Stimulated activated CD8-positive, alpha-beta memory T cell treated with anti-CD3 and anti-CD28 coated beads, Interleukin-4, amount 100 ng/mL, for 24 hours (primary cell): ENCODE measurements around the gene LSM14A.
A peak's percentile ranks its signal among the peaks of the same experiment; 100 is the strongest.
"Not testable (repeated sequence)": the region's sequence is repeated elsewhere in the genome, so short reads cannot be mapped to it uniquely, and the experiment has no call there.

Experiments
- DNase-seq: peaks from one replicate; pipeline ENCODE4 v3.0.0-alpha.2; 2020; ENCODE audit warnings: low read depth

Gene LSM14A

GRCh38 chr19:34230820-34231219 is 58.5 kb downstream of the LSM14A start:
- DNase-seq = no peak

GRCh38 chr19:34231439-34231838 is 59.1 kb downstream of the LSM14A start:
- no peak for DNase-seq

GRCh38 chr19:34232566-34233481 is 60.5 kb downstream of the LSM14A start:
- DNase-seq = no peak

GRCh38 chr19:34235425-34235940 is 63.2 kb downstream of the LSM14A start:
- no peak for DNase-seq

- no peak for DNase-seq
These were observed 64.0 kb downstream of the LSM14A start for GRCh38 chr19:34236035-34236987.

GRCh38 chr19:34237283-34237682 is 65.0 kb downstream of the LSM14A start:
- no peak for DNase-seq

GRCh38 chr19:34237939-34238338 is 65.6 kb downstream of the LSM14A start:
- DNase-seq = no peak

GRCh38 chr19:34241513-34242337 is 69.4 kb downstream of the LSM14A start:
- DNase-seq = no peak

- not testable (repeated sequence) for DNase-seq
These were observed 71.0 kb downstream of the LSM14A start for GRCh38 chr19:34243138-34243875.

- DNase-seq = no peak
These were observed 71.7 kb downstream of the LSM14A start for GRCh38 chr19:34243876-34244578.

GRCh38 chr19:34244611-34245299 is 72.5 kb downstream of the LSM14A start:
- DNase-seq = no peak

GRCh38 chr19:34246340-34246739 is 74.0 kb downstream of the LSM14A start:
- no peak for DNase-seq

GRCh38 chr19:34248941-34249340 is 76.6 kb downstream of the LSM14A start:
- no peak for DNase-seq

- not testable (repeated sequence) for DNase-seq
These were observed 80.9 kb downstream of the LSM14A start for GRCh38 chr19:34253167-34253566.

GRCh38 chr19:34253681-34254045 is 81.4 kb downstream of the LSM14A start:
- not testable (repeated sequence) for DNase-seq

- peak; percentile 79 for DNase-seq
These were observed 81.9 kb downstream of the LSM14A start, which contains the start of gene GARRE1 for GRCh38 chr19:34254046-34254697. TSS of gene GARRE1 (plus strand) at chr19:34254554. CDS start at chr19:34300474, 45,920 bp downstream.

- DNase-seq = peak; percentile 6
These were observed 82.6 kb downstream of the LSM14A start for GRCh38 chr19:34254698-34255432.

- DNase-seq = no peak
These were observed 83.2 kb downstream of the LSM14A start for GRCh38 chr19:34255546-34255945.
